Brain (organoid and tissue), 1 donor: ENCODE measurements around the gene TCF23. TPM values are rescaled to one million over a fixed set of nuclear protein-coding genes. Genes with fewer than 3 reads are reported as not detected.

Experiments used
- polyA plus RNA-seq: library from polyadenylated mRNA; stranded (reverse); fragments of 350-450 nt; fragmentation: Illumina TruSeq; extraction: RNeasy Lipid Tissue Mini Kit (QIAGEN cat#74804); gene quantifications from one replicate; pipeline ENCODE4 v1.2.3, GENCODE V29; 2015; ENCODE audit warnings: low read depth, low replicate concordance; ENCODE audit not compliant: insufficient read depth

The TCF23 gene
- polyA plus RNA-seq, 1 donor from 2014 or later: not detected

Other genes with a start within 250 kb of the TCF23 start
- 130 TPM for gene MAPRE3, start 178.4 kb upstream of the TCF23 start, polyA plus RNA-seq
- 42.2 TPM for gene TMEM214, start 116.0 kb upstream of the TCF23 start, polyA plus RNA-seq
- gene AGBL5, start 97.3 kb upstream of the TCF23 start, polyA plus RNA-seq: 70.8 TPM
- gene OST4, start 77.3 kb upstream of the TCF23 start, polyA plus RNA-seq: 361 TPM
- gene EMILIN1, start 70.4 kb upstream of the TCF23 start, polyA plus RNA-seq: 6.2 TPM
- 9.2 TPM for gene KHK, start 62.2 kb upstream of the TCF23 start, polyA plus RNA-seq
- 8.4 TPM for gene CGREF1, start 29.9 kb upstream of the TCF23 start, polyA plus RNA-seq
- gene ABHD1, start 25.2 kb upstream of the TCF23 start, polyA plus RNA-seq: 0.64 TPM
- 42.1 TPM for gene PREB, start 14.4 kb upstream of the TCF23 start, polyA plus RNA-seq
- not detected for gene PRR30, start 9.6 kb upstream of the TCF23 start, polyA plus RNA-seq
- 176 TPM for gene ATRAID, start 63.0 kb downstream of the TCF23 start, polyA plus RNA-seq
- 18.4 TPM for gene SLC5A6, start 63.3 kb downstream of the TCF23 start, polyA plus RNA-seq
- gene CAD, start 68.4 kb downstream of the TCF23 start, polyA plus RNA-seq: 26.7 TPM
- 7.4 TPM for gene SLC30A3, start 114.0 kb downstream of the TCF23 start, polyA plus RNA-seq
- not detected for gene DNAJC5G, start 126.4 kb downstream of the TCF23 start, polyA plus RNA-seq
- 0.25 TPM for gene TRIM54, start 133.4 kb downstream of the TCF23 start, polyA plus RNA-seq
- 0.93 TPM for gene UCN, start 159.4 kb downstream of the TCF23 start, polyA plus RNA-seq
- gene MPV17, start 174.1 kb downstream of the TCF23 start, polyA plus RNA-seq: 92.8 TPM
- 35.9 TPM for gene GTF3C2, start 207.8 kb downstream of the TCF23 start, polyA plus RNA-seq
- gene EIF2B4, start 221.3 kb downstream of the TCF23 start, polyA plus RNA-seq: 43.6 TPM
- gene SNX17, start 221.6 kb downstream of the TCF23 start, polyA plus RNA-seq: 112 TPM
- gene ZNF513, start 231.7 kb downstream of the TCF23 start, polyA plus RNA-seq: 15.3 TPM